Mucosa of descending colon (tissue), 3 donors: Measurements from ENCODE around the gene ZW10. TPM values are rescaled to one million over a fixed set of nuclear protein-coding genes. Genes with fewer than 3 reads are reported as not detected.

Experiments
- ATAC-seq: fragments of 200-7000 bp; cut with Tn5 transposase; one replicate; pipeline ENCODE4 v1.9.1; 2020; ENCODE audit warnings: mild to moderate bottlenecking, moderate library complexity
- DNase-seq, 3 donors: peaks; one replicate each; pipeline ENCODE4 v3.0.0-alpha.2; 2020
- H3K36me3 ChIP-seq: fragments of 200-600 bp; one replicate; pipeline ENCODE4 v1.8.0; 2021; ENCODE audit warnings: low read depth, mild to moderate bottlenecking
- H3K4me1 ChIP-seq: fragments of 200-600 bp; one replicate; pipeline ENCODE4 v1.8.0; 2021; ENCODE audit warnings: low read depth, mild to moderate bottlenecking
- H3K4me3 ChIP-seq: fragments of 200-600 bp; one replicate; pipeline ENCODE4 v1.8.0; 2021; ENCODE audit warnings: mild to moderate bottlenecking
- H3K9me3 ChIP-seq: fragments of 200-600 bp; one replicate; pipeline ENCODE4 v1.8.0; 2021; ENCODE audit warnings: mild to moderate bottlenecking
- intact Hi-C, 2 donors: fragments of 100-400 bp; cut with DNase I in 1 of 2; cut with micrococcal nuclease in 1 of 2; formaldehyde crosslinking; loops; one replicate each; pipeline versions ENCODE4 v1.11.0 to v1.11.1; 2022; cut with DNase I, micrococcal nuclease
- total RNA-seq, 3 donors: library from RNA; stranded (reverse); fragmentation: NEBNext Ultra II Directional in 2 of 3; extraction: Animal tissue kit (Norgen Biotek cat#: 25700) in 2 of 3; gene quantifications; one replicate each; pipeline versions ENCODE4 v1.2.1 to v1.2.4, GENCODE V29; 2021 to 2023
- TF ChIP-seq, protein P1 (sequence below): fragments of 200-600 bp; IDR thresholded peaks from one replicate; pipeline ENCODE4 v1.8.0; 2022; ENCODE audit warnings: antibody characterized with exemption, mild to moderate bottlenecking
- donor health status: DM: no; HTN: no; CAD: no; lungs with moderate emphysema.
- donor health status: DM: no; HTN: no; CAD: no.
- donor health status: DM: no; HTN: yes; CAD: no.

Gene ZW10
- total RNA-seq, 3 donors from 2014 or later: 10.5 to 12.3 (median 11.1) TPM

DNA sequence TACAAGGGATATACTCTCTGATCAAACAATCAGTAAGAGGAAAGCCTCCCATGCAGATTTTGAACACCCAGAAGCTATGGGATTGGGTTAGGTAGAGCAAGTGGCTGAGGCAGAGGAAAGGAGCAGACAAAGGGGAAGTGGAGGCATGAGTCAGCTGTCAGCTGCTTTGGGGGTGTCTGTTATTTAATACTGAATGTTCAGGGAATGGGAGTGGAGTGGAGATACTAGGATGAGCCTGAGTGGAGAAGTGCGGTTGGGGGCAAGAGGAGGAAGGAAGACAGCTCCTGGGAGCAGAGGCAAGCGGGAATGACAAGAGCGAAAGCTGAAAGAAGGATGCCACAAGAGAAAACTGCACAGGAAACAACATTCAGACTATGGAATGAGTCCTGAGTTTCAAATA, 44.7 kb downstream of the ZW10 start:
- Histone ChIP-seq H3K9me3 (no peaks in the 10 kb centered on the region), H3K4me1 (no peaks in the 10 kb centered on the region), H3K36me3 (no peaks in the 10 kb centered on the region), H3K4me3 (no peak overlapping the region)
- intact Hi-C loops: loop anchor here in 1 of 2 donors (5.0 kb wide), 1 partner anchor 422 kb away; no protein-coding TSS in a partner anchor
- no peak for DNase-seq
- no peak for ATAC-seq
- TF ChIP-seq, protein P1, sequence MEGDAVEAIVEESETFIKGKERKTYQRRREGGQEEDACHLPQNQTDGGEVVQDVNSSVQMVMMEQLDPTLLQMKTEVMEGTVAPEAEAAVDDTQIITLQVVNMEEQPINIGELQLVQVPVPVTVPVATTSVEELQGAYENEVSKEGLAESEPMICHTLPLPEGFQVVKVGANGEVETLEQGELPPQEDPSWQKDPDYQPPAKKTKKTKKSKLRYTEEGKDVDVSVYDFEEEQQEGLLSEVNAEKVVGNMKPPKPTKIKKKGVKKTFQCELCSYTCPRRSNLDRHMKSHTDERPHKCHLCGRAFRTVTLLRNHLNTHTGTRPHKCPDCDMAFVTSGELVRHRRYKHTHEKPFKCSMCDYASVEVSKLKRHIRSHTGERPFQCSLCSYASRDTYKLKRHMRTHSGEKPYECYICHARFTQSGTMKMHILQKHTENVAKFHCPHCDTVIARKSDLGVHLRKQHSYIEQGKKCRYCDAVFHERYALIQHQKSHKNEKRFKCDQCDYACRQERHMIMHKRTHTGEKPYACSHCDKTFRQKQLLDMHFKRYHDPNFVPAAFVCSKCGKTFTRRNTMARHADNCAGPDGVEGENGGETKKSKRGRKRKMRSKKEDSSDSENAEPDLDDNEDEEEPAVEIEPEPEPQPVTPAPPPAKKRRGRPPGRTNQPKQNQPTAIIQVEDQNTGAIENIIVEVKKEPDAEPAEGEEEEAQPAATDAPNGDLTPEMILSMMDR: no peak

- intact Hi-C loops: loop anchor here in 1 of 2 donors (5.0 kb wide), 1 partner anchor 419 kb away; no protein-coding TSS in a partner anchor
- Histone ChIP-seq H3K9me3 (no peaks in the 10 kb centered on the region), H3K4me1 (no peaks in the 10 kb centered on the region), H3K36me3 (no peaks in the 10 kb centered on the region), H3K4me3 (no peak overlapping the region)
- ATAC-seq (peak; percentile 91), DNase-seq (peak in 1 of 3 donors; percentile 7)
- TF ChIP-seq, protein P1: no peak
These were observed 47.6 kb downstream of the ZW10 start for GRCh38 chr11:113725913-113726312.

DNA sequence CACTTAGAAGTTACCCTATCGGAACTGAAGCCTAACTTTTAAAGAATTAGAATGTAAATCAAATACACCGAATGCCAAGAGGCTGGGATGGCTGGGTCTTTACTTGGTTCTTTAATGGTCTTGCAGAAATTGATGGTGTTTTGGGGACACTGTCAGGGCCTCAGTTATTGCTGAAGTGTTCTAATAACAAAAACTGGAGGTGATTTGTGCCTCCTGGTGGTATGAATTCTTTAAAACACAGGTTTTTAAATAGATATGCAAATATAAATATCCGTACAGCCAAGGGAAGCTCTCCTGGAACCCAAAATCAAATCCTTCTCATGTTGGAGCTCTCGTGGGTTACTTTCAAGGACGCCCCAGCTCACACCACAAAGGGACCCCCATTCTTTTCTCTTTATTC, 48.1 kb downstream of the ZW10 start:
- DNase-seq (no peak), ATAC-seq (no peak)
- TF ChIP-seq, protein P1: no peak
- Histone ChIP-seq H3K4me3 (no peak overlapping the region), H3K9me3 (no peaks in the 10 kb centered on the region), H3K36me3 (no peaks in the 10 kb centered on the region), H3K4me1 (no peaks in the 10 kb centered on the region)
- intact Hi-C loops: loop anchor here in 1 of 2 donors (5.0 kb wide), 1 partner anchor 418 kb away; no protein-coding TSS in a partner anchor

- Histone ChIP-seq H3K4me3 (no peak overlapping the region), H3K9me3 (no peaks in the 10 kb centered on the region), H3K4me1 (no peaks in the 10 kb centered on the region), H3K36me3 (no peaks in the 10 kb centered on the region)
- ATAC-seq (no peak), DNase-seq (no peak)
- intact Hi-C loops: loop anchor here in 1 of 2 donors (5.0 kb wide), 1 partner anchor 417 kb away; no protein-coding TSS in a partner anchor
- TF ChIP-seq, protein P1: no peak
These were observed 48.7 kb downstream of the ZW10 start for GRCh38 chr11:113724778-113725177.

DNA sequence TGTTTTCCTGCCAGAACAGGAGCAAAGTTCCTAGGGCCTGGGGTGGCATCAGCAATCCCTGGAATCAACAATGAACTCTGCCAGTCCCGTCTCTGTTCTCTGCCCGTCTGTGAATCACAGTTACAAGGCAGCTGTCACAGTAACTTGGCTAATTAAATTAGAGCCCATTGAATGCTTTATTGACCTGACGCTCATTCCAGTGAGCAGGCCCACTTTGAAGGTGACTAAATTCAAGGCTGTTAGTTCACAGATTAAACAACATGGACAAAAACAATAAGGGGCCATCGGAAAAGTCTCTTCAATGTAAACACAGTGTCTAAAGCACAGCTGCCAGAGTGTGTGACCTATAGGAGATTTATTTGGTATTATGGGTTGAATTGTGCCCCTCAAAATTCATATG, 49.7 kb downstream of the ZW10 start:
- H3K4me3 ChIP-seq: no peak overlapping the region
- DNase-seq (no peak), ATAC-seq (no peak)
- H3K4me1 ChIP-seq: no peaks in the 10 kb centered on the region
- intact Hi-C loops: no loop called here
- no peaks in the 10 kb centered on the region for H3K36me3 ChIP-seq
- H3K9me3 ChIP-seq: no peaks in the 10 kb centered on the region
- TF ChIP-seq, protein P1: no peak

DNA sequence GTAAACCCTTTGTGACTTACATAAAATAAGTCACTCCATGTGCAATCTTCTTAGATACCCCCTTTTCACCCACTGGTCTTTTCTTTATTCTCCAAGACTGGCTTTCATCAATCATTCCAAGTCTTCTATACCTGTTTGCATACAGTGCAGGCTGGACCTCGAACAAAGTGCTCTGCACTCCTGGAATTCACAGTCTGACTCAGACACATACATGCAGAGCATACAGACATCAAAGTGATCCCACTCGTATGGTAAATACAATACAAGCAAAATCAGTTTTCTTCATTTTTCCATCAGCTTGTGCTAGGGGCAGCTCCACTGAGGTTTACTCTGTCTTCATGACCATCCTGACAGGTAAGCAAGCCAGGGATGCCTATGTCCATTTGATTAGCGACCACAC, 50.6 kb downstream of the ZW10 start:
- Histone ChIP-seq H3K4me1 (no peaks in the 10 kb centered on the region), H3K9me3 (no peaks in the 10 kb centered on the region), H3K36me3 (no peaks in the 10 kb centered on the region), H3K4me3 (no peak overlapping the region)
- DNase-seq (no peak), ATAC-seq (no peak)
- intact Hi-C loops: no loop called here
- TF ChIP-seq, protein P1: no peak
